WTC11 (cell line): Measurements from ENCODE around the gene SUSD4. TPM values are rescaled to one million over a fixed set of nuclear protein-coding genes. Genes with fewer than 3 reads are reported as not detected.

Experiments used
- ATAC-seq: fragments of 200-7000 bp; cut with Tn5 transposase; 2 replicates; pipeline ENCODE4 v1.10.0; 2021; ENCODE audit warnings: mild to moderate bottlenecking, moderate library complexity
- CTCF ChIA-PET: fragments of 300-600 bp; sonication (Branson Sonifier 250); formaldehyde crosslinking; loops from one replicate; lab custom pipeline; 2021; ENCODE audit warnings: antibody characterized with exemption; lab: Charles Lee
- POLR2A ChIA-PET: fragments of 350-600 bp; sonication (Branson Sonifier 250); formaldehyde crosslinking; loops from one replicate; lab custom pipeline; 2021; ENCODE audit warnings: antibody characterized with exemption; lab: Charles Lee
- DNase-seq: peaks from one replicate; pipeline ENCODE4 v3.0.0; 2021; ENCODE audit warnings: low spot score
- H3K27ac Mint-ChIP-seq: 2 replicates; pipeline ENCODE4 v1.8.0; 2021; ENCODE audit warnings: mixed read lengths
- H3K27me3 Mint-ChIP-seq: 2 replicates; pipeline ENCODE4 v1.8.0; 2021; ENCODE audit warnings: low read depth, mild to moderate bottlenecking, moderate library complexity, mixed read lengths
- H3K36me3 Mint-ChIP-seq: 2 replicates; pipeline ENCODE4 v1.8.0; 2021; ENCODE audit warnings: mixed read lengths
- H3K4me1 Mint-ChIP-seq: 2 replicates; pipeline ENCODE4 v1.8.0; 2022; ENCODE audit warnings: mixed read lengths
- H3K4me3 Mint-ChIP-seq: 2 replicates; pipeline ENCODE4 v1.8.0; 2021; ENCODE audit warnings: mild to moderate bottlenecking, moderate library complexity, mixed read lengths
- H3K9me3 Mint-ChIP-seq: 2 replicates; pipeline ENCODE4 v1.8.0; 2021; ENCODE audit warnings: mixed read lengths
- CBFB ChIP-seq: sonication (generic); formaldehyde crosslinking; IDR thresholded peaks from 2 replicates; pipeline ENCODE4 v1.8.1; 2022; ENCODE audit warnings: mild to moderate bottlenecking, low read depth, missing genetic modification reagents
- EMX1 ChIP-seq: fragments of 250-450 bp; sonication (Bioruptor Pico); IDR thresholded peaks from 2 replicates; pipeline ENCODE4 v1.8.0; 2021; ENCODE audit warnings: mild to moderate bottlenecking
- FOXP1 ChIP-seq: sonication (generic); formaldehyde crosslinking; IDR thresholded peaks from 2 replicates; pipeline ENCODE4 v1.8.0; 2022; ENCODE audit warnings: missing genetic modification reagents, mild to moderate bottlenecking, moderate library complexity, borderline replicate concordance
- NFATC4 ChIP-seq: fragments of 250-450 bp; sonication (Bioruptor Pico); IDR thresholded peaks from 2 replicates; pipeline ENCODE4 v1.9.0; 2021; ENCODE audit warnings: mild to moderate bottlenecking
- NFE2L1 ChIP-seq: sonication (generic); formaldehyde crosslinking; IDR thresholded peaks from 2 replicates; pipeline ENCODE4 v1.8.1; 2023; ENCODE audit warnings: missing genetic modification reagents
- NR2C2 ChIP-seq: sonication (generic); formaldehyde crosslinking; IDR thresholded peaks from 2 replicates; pipeline ENCODE4 v1.8.0; 2022; ENCODE audit warnings: mild to moderate bottlenecking, missing genetic modification reagents
- SMAD3 ChIP-seq: sonication (generic); formaldehyde crosslinking; IDR thresholded peaks from 2 replicates; pipeline ENCODE4 v1.8.0; 2022; ENCODE audit warnings: missing genetic modification reagents, mild to moderate bottlenecking, borderline replicate concordance
- SMAD4 ChIP-seq: sonication (generic); formaldehyde crosslinking; IDR thresholded peaks from 2 replicates; pipeline ENCODE4 v1.8.0; 2022; ENCODE audit warnings: mild to moderate bottlenecking, missing genetic modification reagents
- ZNF232 ChIP-seq: sonication (generic); formaldehyde crosslinking; IDR thresholded peaks from 2 replicates; pipeline ENCODE4 v1.8.0; 2022; ENCODE audit warnings: mild to moderate bottlenecking, missing genetic modification reagents
- ZNF263 ChIP-seq: sonication (generic); formaldehyde crosslinking; IDR thresholded peaks from 2 replicates; pipeline ENCODE4 v1.8.1; 2022; ENCODE audit warnings: low read depth, mild to moderate bottlenecking, moderate library complexity, missing genetic modification reagents
- total RNA-seq: library from RNA; stranded (reverse); gene quantifications from 3 replicates; pipeline ENCODE4 v1.2.3, GENCODE V29; 2021
- TF ChIP-seq, protein P1 (sequence below): sonication (generic); formaldehyde crosslinking; IDR thresholded peaks from 2 replicates; pipeline ENCODE4 v1.8.0; 2022; ENCODE audit warnings: missing genetic modification reagents
- TF ChIP-seq, protein P2 (sequence below): fragments of 250-450 bp; sonication (Bioruptor Pico); IDR thresholded peaks from 2 replicates; pipeline ENCODE4 v1.9.0; 2021; ENCODE audit warnings: moderate library complexity, mild to moderate bottlenecking, inconsistent platforms, borderline replicate concordance
- TF ChIP-seq, protein P3 (sequence below): fragments of 250-450 bp; sonication (Bioruptor Pico); IDR thresholded peaks from 2 replicates; pipeline ENCODE4 v1.9.0; 2021; ENCODE audit warnings: mild to moderate bottlenecking
- TF ChIP-seq, protein P4 (sequence below): sonication (generic); formaldehyde crosslinking; IDR thresholded peaks from 2 replicates; pipeline ENCODE4 v1.8.1; 2023; ENCODE audit warnings: mild to moderate bottlenecking, missing genetic modification reagents, moderate library complexity
- TF ChIP-seq, protein P5 (sequence below): fragments of 250-450 bp; sonication (Bioruptor Pico); IDR thresholded peaks from 2 replicates; pipeline ENCODE4 v1.9.0; 2021; ENCODE audit warnings: mild to moderate bottlenecking, borderline replicate concordance
- TF ChIP-seq, protein P6 (sequence below): sonication (generic); formaldehyde crosslinking; IDR thresholded peaks from 2 replicates; pipeline ENCODE4 v1.8.1; 2023; ENCODE audit warnings: mild to moderate bottlenecking, missing genetic modification reagents, moderate library complexity
- TF ChIP-seq, protein P7 (sequence below): sonication (generic); formaldehyde crosslinking; IDR thresholded peaks from 2 replicates; pipeline ENCODE4 v1.8.0; 2022; ENCODE audit warnings: mild to moderate bottlenecking, missing genetic modification reagents

Gene SUSD4
- total RNA-seq, 1 experiment from 2014 or later = 1.8 TPM

DNA sequence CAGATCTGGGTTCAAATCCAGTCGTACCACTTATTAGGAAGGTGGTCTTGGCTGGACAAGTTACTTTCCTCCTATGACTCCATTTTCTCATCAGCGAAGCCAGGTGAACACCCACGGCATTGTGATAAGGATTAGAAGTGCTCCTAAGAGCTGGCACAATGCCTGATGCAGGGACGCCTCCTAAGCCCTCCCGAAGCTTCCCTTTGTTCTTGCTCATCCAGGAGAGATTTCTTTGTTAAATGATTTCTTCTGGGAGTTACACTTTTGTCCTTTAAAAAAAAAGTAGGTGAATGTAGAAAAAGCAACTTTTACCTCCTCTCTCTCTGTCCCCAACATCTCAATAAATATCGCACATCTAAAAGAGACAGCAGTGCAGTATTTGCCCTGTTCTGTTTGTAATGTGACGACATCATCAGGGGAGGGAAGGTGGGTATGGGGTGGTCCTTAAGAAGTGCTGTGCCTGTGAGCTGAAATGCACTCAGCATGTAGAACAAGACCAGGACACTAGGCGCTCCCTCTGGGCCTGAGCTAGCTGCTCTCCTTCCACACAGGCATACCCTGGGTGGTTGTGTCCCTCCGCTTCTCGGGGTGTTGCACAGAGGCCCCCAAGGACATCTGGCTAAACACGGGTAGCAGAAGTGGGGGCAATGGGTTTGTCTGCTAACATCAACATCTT is 43.9 kb downstream of the SUSD4 start (continued):
- TF ChIP-seq SMAD3 (CRISPR knock-in tag) (no peak), EMX1 (CRISPR knock-in tag) (no peak)

DNA sequence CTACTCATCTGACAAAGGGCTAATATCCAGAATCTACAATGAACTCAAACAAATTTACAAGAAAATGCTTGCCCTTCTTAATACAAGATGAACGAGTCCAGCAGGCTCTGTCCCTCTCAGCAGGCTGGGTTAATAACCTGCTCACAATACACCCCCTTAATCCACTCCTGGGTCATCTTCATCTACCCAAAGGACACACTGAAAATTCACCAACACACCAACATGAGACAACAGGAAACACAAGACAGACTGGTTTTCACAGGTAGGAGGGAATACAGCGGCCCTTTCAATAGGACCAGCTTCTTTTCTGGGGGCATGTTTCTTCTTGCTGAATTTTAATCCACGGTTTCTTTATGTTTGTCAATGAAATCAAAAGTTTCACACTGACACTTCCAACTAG is 44.6 kb downstream of the SUSD4 start:
- no peak for DNase-seq
- ChIA-PET POLR2A (no interaction called here), CTCF (interaction anchor here (1.3 kb wide), 1 partner anchor 40 kb away, joined by 5 read pairs; no protein-coding TSS in a partner anchor)
- Mint-ChIP-seq H3K4me3 (no peak overlapping the region), H3K27me3 (peaks cover 4% of the 10 kb centered on the region; the same call in 1 of the 2 replicates), H3K4me1 (peaks cover 22% of the 10 kb centered on the region), H3K36me3 (no peaks in the 10 kb centered on the region), H3K9me3 (peaks cover 6% of the 10 kb centered on the region; the same call in 1 of the 2 replicates), H3K27ac (no peak overlapping the region)
- ATAC-seq = no peak
- TF ChIP-seq ZNF263 (CRISPR knock-in tag) (no peak), SMAD4 (CRISPR knock-in tag) (no peak)
- TF ChIP-seq, protein P1, sequence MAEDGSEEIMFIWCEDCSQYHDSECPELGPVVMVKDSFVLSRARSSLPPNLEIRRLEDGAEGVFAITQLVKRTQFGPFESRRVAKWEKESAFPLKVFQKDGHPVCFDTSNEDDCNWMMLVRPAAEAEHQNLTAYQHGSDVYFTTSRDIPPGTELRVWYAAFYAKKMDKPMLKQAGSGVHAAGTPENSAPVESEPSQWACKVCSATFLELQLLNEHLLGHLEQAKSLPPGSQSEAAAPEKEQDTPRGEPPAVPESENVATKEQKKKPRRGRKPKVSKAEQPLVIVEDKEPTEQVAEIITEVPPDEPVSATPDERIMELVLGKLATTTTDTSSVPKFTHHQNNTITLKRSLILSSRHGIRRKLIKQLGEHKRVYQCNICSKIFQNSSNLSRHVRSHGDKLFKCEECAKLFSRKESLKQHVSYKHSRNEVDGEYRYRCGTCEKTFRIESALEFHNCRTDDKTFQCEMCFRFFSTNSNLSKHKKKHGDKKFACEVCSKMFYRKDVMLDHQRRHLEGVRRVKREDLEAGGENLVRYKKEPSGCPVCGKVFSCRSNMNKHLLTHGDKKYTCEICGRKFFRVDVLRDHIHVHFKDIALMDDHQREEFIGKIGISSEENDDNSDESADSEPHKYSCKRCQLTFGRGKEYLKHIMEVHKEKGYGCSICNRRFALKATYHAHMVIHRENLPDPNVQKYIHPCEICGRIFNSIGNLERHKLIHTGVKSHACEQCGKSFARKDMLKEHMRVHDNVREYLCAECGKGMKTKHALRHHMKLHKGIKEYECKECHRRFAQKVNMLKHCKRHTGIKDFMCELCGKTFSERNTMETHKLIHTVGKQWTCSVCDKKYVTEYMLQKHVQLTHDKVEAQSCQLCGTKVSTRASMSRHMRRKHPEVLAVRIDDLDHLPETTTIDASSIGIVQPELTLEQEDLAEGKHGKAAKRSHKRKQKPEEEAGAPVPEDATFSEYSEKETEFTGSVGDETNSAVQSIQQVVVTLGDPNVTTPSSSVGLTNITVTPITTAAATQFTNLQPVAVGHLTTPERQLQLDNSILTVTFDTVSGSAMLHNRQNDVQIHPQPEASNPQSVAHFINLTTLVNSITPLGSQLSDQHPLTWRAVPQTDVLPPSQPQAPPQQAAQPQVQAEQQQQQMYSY = no peak
- TF ChIP-seq, protein P2, sequence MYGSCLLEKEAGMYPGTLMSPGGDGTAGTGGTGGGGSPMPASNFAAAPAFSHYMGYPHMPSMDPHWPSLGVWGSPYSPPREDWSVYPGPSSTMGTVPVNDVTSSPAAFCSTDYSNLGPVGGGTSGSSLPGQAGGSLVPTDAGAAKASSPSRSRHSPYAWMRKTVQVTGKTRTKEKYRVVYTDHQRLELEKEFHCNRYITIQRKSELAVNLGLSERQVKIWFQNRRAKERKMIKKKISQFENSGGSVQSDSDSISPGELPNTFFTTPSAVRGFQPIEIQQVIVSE = no peak
- TF ChIP-seq, protein P3, sequence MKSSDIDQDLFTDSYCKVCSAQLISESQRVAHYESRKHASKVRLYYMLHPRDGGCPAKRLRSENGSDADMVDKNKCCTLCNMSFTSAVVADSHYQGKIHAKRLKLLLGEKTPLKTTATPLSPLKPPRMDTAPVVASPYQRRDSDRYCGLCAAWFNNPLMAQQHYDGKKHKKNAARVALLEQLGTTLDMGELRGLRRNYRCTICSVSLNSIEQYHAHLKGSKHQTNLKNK = no peak
- TF ChIP-seq, protein P4, sequence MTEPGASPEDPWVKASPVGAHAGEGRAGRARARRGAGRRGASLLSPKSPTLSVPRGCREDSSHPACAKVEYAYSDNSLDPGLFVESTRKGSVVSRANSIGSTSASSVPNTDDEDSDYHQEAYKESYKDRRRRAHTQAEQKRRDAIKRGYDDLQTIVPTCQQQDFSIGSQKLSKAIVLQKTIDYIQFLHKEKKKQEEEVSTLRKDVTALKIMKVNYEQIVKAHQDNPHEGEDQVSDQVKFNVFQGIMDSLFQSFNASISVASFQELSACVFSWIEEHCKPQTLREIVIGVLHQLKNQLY (CRISPR knock-in tag) = no peak

DNA sequence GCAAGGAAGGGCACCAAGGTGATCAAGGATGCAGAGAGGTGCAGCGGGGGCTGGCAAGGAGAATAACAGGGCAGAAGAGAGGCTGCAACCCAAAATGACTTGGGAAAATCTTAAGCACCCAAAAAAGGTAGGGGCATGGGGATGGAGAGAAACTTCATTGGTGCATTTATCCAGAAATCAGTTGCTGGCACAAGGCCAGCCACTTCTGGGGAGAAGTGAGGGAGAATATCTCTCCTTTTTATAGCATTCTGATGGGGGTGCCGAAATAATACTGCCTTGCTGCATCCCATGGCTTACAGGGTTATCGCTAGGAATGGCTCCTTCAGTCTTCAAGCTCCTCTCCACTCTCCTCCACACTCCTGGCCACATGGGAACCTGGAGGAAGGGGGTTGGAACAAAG is 47.9 kb downstream of the SUSD4 start:
- CTCF ChIA-PET = no interaction called here

DNA sequence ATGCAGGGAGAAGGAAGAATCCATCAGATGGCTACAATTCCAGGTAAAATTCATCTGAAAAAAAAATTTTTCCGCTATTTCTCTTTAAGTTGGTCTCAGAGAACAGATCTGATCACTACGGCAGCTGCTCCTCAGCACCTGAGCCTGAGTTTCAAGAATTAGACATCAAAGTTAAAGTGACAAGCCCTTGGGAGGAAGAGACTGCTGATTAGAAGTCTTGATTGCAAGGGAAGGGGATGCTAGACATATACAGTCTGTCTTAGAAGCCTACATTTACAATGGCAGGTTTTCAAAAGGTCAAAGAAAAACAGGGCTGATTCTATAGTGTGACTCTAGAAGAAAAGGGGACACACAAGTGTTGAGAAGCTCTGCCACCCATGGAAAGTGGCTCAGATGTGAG is 48.3 kb downstream of the SUSD4 start:
- peaks cover 16% of the 10 kb centered on the region; the same call in 1 of the 2 replicates for H3K9me3 Mint-ChIP-seq
- no peak overlapping the region for H3K27ac Mint-ChIP-seq
- H3K36me3 Mint-ChIP-seq = no peaks in the 10 kb centered on the region
- DNase-seq (no peak), ATAC-seq (no peak)
- peaks cover 8% of the 10 kb centered on the region for H3K27me3 Mint-ChIP-seq
- H3K4me3 Mint-ChIP-seq = no peak overlapping the region
- POLR2A ChIA-PET = no interaction called here
- peaks cover 18% of the 10 kb centered on the region for H3K4me1 Mint-ChIP-seq
- CTCF ChIA-PET = no interaction called here
- TF ChIP-seq, protein P5, sequence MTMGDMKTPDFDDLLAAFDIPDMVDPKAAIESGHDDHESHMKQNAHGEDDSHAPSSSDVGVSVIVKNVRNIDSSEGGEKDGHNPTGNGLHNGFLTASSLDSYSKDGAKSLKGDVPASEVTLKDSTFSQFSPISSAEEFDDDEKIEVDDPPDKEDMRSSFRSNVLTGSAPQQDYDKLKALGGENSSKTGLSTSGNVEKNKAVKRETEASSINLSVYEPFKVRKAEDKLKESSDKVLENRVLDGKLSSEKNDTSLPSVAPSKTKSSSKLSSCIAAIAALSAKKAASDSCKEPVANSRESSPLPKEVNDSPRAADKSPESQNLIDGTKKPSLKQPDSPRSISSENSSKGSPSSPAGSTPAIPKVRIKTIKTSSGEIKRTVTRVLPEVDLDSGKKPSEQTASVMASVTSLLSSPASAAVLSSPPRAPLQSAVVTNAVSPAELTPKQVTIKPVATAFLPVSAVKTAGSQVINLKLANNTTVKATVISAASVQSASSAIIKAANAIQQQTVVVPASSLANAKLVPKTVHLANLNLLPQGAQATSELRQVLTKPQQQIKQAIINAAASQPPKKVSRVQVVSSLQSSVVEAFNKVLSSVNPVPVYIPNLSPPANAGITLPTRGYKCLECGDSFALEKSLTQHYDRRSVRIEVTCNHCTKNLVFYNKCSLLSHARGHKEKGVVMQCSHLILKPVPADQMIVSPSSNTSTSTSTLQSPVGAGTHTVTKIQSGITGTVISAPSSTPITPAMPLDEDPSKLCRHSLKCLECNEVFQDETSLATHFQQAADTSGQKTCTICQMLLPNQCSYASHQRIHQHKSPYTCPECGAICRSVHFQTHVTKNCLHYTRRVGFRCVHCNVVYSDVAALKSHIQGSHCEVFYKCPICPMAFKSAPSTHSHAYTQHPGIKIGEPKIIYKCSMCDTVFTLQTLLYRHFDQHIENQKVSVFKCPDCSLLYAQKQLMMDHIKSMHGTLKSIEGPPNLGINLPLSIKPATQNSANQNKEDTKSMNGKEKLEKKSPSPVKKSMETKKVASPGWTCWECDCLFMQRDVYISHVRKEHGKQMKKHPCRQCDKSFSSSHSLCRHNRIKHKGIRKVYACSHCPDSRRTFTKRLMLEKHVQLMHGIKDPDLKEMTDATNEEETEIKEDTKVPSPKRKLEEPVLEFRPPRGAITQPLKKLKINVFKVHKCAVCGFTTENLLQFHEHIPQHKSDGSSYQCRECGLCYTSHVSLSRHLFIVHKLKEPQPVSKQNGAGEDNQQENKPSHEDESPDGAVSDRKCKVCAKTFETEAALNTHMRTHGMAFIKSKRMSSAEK = no peak
- TF ChIP-seq FOXP1 (CRISPR knock-in tag) (no peak), NFE2L1 (CRISPR knock-in tag) (no peak), ZNF232 (no peak), CBFB (no peak)
- TF ChIP-seq, protein P6, sequence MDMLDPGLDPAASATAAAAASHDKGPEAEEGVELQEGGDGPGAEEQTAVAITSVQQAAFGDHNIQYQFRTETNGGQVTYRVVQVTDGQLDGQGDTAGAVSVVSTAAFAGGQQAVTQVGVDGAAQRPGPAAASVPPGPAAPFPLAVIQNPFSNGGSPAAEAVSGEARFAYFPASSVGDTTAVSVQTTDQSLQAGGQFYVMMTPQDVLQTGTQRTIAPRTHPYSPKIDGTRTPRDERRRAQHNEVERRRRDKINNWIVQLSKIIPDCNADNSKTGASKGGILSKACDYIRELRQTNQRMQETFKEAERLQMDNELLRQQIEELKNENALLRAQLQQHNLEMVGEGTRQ (CRISPR knock-in tag) = no peak

More for the DNA sequence above, 47.9 kb downstream of the SUSD4 start:
- H3K4me3 Mint-ChIP-seq = no peak overlapping the region
- peaks cover 22% of the 10 kb centered on the region for H3K4me1 Mint-ChIP-seq
- TF ChIP-seq, protein P2 = no peak
- no peak for TF ChIP-seq SMAD4 (CRISPR knock-in tag)
- TF ChIP-seq NFATC4 (CRISPR knock-in tag) = no peak
- no peak for TF ChIP-seq CBFB
- TF ChIP-seq, protein P7, sequence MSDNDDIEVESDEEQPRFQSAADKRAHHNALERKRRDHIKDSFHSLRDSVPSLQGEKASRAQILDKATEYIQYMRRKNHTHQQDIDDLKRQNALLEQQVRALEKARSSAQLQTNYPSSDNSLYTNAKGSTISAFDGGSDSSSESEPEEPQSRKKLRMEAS = no peak
- TF ChIP-seq NR2C2 (CRISPR knock-in tag) = no peak
- DNase-seq = no peak
- H3K36me3 Mint-ChIP-seq = no peaks in the 10 kb centered on the region
- H3K27ac Mint-ChIP-seq = no peak overlapping the region
- no peak for ATAC-seq
- H3K27me3 Mint-ChIP-seq = peaks cover 8% of the 10 kb centered on the region
- peaks cover 16% of the 10 kb centered on the region; the same call in 1 of the 2 replicates for H3K9me3 Mint-ChIP-seq
- POLR2A ChIA-PET = no interaction called here
